ENCODE results near the gene HOXA4.

- no peak for TF ChIP-seq CTCF (conservative IDR thresholded peaks at IDR 0.05)
- no peak for TF ChIP-seq ZFX (IDR thresholded peaks at IDR 0.05)
These were observed 22.0 kb downstream of the HOXA4 start for GRCh38 chr7:27108390-27109127.
